Fibroblast of the aortic adventitia (primary cell): ENCODE data around the gene CLCNKB. TPM values are rescaled to one million over a fixed set of nuclear protein-coding genes. Genes with fewer than 3 reads are reported as not detected.

ENCODE experiments used
- DNase-seq: peaks from one replicate; pipeline ENCODE4 v3.0.0-alpha.2; 2010; ENCODE audit warnings: low read depth
- H3K4me3 ChIP-seq: 2 replicates; pipeline ENCODE4 v1.5.1; 2011; ENCODE audit warnings: low read depth, mild to moderate bottlenecking, control low read depth, low read length, moderate library complexity
- CTCF ChIP-seq: IDR thresholded peaks from 2 replicates; pipeline ENCODE4 v1.5.1; 2011; ENCODE audit warnings: mild to moderate bottlenecking, low read length, control low read depth, inconsistent platforms; ENCODE audit not compliant: insufficient read depth
- total RNA-seq: library from RNA; depleted of rRNA; stranded (reverse); fragments of >200 nt; gene quantifications from 2 replicates; pipeline ENCODE4 v1.2.3, GENCODE V29; 2012; ENCODE audit warnings: low replicate concordance

The CLCNKB gene
- total RNA-seq, 1 donor, result not detected

GRCh38 chr1:16010837-16011236, 32.7 kb upstream of the CLCNKB start:
- no peak for TF ChIP-seq CTCF
- DNase-seq, result no peak

GRCh38 chr1:16011936-16012589, 31.5 kb upstream of the CLCNKB start:
- no peak overlapping the region for H3K4me3 ChIP-seq
- TF ChIP-seq CTCF, result no peak
- DNase-seq, result no peak

More at GRCh38 chr1:16010837-16011236, 32.7 kb upstream of the CLCNKB start:
- H3K4me3 ChIP-seq, result no peak overlapping the region

- DNase-seq, result peak; percentile 70
- no peak for TF ChIP-seq CTCF
- H3K4me3 ChIP-seq, result peak overlapping the region; percentile 37
Observed at GRCh38 chr1:16012590-16013219, 30.9 kb upstream of the CLCNKB start.

GRCh38 chr1:16013220-16013907, 30.2 kb upstream of the CLCNKB start:
- H3K4me3 ChIP-seq, result peak overlapping the region; percentile 37

GRCh38 chr1:16013908-16014258, 29.7 kb upstream of the CLCNKB start:
- no peak for TF ChIP-seq CTCF
- H3K4me3 ChIP-seq, result no peak overlapping the region
- DNase-seq, result no peak

More at GRCh38 chr1:16013220-16013907, 30.2 kb upstream of the CLCNKB start:
- TF ChIP-seq CTCF, result no peak
- DNase-seq, result peak; percentile 70

GRCh38 chr1:16014509-16015482, 28.8 kb upstream of the CLCNKB start:
- no peak for DNase-seq
- no peak for TF ChIP-seq CTCF
- H3K4me3 ChIP-seq, result no peak overlapping the region
